NCI-H2196 (cell line): ENCODE results near the gene TMPRSS11D.

Experiments used
- DNase-seq: peaks from one replicate; lab custom pipeline; 2025; ENCODE audit not compliant: unreplicated experiment; lab: John Stamatoyannopoulos, UW

TMPRSS11D gene

DNA sequence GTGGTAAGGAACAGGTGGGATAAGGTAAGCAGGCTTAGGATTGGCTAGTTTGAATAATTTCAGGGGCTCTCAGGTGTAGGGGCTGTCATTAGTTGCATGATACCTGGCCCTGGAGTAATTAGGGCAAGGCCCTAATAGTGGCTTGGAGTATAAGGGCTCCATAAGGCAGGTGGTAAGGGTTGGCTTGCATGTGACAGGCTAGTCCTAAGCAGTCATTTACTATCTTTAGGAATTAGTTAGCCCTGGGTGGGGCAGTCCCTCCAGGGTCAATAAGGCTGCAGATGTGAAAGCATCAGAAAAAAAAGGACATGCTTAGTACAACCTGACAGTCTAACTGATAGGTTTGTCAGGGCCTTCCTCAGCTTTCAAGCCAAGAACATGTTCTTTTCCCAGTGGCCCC, 7.8 kb upstream of the TMPRSS11D start:
- no peak for DNase-seq

DNA sequence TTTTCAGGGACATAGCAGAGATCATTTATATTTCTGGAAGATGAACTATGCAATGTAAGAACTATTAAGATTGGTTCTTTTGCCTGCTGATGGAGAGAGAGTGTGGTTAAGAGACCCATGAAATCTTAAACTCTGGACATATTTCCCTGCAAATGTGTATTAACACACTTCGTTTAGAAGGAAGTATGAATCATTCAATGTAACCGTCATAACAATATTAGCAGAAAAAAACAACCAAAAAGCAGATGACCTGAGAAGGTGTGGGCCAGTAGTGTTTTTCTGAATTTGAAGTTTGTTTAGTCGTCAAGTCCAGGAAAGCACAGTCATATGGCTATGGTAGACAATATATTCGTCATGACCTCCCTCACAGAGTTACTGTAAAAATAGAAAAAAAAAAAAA, 2.5 kb upstream of the TMPRSS11D start:
- no peak for DNase-seq

DNA sequence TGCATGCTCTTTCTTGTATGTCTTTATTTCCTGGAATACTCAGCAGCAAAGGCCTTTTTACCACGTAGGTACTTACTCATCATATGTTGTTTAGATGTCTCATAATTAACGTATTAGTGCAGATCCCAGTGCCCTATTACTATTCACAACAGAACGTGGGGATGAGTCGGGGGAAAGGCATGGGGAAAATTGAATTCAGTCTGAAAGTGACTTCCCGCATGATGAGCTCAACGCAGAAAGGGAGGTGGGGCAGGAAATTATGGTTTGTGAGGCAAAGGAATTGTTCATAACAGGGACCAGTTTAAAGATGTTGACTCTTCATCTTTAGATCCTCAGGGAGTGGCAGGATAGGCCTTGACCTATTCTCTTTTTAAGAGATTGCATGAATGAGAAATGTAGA, 2.0 kb upstream of the TMPRSS11D start:
- no peak for DNase-seq

DNA sequence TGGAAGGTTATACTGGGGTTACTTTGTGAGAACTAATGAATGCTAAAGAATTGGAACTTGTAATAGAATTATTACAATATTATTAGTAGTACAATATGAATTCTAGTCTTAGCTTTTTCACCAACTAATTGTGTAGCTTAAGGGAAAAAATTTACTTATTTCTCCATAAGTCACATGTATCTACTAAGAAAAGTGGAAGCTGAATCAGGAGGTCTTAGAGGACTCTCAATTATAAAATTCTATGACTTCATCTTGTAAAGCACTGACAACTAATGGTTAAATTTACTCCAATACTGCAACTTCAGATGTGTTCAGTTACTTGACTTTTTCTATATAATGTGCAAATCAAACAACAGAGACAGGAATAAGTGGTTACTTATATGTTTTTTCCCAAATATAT, 899 bp upstream of the TMPRSS11D start:
- no peak for DNase-seq

DNA sequence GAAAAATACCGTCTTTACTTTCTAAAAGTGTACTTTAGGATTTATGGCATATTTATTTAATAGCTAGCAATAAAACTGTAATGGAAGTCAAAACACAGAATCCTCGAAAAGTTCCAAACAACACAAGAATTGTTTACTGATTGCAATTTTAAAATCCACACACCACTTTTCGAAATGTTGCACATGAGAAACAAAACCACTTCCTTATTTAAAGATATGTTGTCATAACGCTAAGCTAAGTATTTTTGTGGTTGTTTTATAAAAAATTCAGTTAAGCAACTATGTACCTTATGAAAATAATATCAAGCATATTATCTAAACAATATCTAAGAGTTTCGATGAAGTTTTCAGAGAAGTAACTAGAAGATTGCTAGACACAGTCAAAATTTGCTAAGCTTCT, 344 bp downstream of the TMPRSS11D start:
- no peak for DNase-seq

DNA sequence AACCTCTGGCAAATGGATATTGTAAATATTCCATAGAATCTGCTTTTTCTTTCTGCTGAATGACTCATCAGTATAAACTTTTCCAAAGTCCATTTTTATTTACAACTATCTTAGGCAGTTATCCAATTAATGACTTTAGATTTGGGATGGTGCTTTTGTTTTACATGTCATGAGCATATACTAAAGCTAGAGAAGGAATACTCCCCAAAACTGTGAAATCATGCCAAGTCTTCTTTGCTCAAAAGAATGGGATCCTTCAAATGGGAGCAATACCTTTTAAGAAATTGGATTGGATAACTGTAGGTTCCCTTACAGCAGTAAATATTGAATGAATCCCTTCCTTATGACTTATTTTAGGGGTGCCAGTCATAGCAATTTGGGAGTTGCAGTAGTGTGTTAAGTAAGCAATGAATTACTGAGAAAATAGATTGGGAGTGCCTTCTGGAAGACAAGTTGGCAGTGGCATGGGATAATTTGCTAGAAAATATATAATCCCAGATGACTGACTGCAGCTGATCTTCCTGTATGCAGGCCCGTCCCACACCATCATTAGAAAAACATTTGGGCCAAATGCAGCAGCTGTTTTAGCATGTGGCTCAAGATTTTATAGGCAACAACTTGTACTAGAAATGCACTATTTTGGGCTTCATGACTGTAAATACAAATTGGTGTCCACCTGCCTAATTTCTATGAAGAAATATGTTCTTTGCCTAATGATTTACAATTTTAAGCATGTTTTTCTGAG, 2.8 kb downstream of the TMPRSS11D start:
- DNase-seq, result no peak

DNA sequence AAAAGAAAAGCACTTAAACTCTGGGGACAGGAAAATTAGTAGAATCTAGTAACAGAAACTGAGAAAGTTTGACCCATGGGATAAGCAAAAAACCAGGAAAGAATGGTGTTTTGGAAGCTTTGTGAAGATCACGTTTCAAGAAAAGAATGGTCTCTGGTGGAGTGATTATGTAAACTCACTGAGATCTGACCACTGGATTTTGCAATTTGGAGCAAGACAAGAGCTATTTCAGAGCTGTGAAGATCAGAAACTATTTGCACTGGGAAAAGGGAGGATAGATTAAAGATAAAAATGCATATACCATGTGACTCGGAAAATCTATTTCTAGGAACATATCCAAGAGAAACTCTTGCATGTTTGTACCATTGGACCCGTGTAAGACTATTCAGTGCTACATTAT, 4.3 kb downstream of the TMPRSS11D start:
- DNase-seq, result no peak

DNA sequence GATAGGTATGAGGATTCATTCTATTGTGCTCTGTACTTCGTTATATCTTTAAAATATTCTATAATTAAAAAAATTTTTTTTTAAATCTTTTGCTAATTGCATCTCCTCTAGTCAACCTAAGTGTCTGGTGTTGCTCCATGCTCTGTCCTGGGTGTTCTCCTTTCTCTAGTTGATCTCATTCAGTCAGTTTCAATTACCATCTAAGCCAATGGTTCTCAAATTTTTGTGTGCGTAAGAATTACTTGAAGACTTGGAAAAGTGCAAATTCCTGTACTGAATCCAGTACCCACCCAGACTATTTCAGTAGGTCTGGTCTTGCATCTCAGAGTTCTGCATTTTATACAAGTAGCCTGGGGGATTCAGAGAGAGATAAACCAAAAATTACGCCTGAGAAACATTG, 6.7 kb downstream of the TMPRSS11D start:
- no peak for DNase-seq

DNA sequence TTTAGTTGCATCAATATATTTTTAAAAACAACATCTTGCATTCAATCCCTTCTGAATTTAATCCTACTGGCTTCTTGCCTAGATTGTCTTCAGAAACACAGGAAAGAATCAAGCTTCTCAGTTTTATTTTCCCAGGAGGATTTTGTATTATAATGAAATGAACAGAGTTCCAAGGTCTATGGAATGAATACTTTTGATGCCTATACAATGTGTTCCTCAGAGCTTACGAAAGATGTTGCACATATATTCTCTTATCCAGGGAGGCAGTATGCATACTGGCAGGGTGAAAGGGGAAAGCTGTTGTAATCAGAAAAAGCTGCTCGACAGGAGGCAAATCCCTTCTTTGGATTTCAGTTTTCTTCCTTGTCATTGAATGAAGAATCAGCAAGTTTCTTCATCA, 8.8 kb downstream of the TMPRSS11D start:
- no peak for DNase-seq

DNA sequence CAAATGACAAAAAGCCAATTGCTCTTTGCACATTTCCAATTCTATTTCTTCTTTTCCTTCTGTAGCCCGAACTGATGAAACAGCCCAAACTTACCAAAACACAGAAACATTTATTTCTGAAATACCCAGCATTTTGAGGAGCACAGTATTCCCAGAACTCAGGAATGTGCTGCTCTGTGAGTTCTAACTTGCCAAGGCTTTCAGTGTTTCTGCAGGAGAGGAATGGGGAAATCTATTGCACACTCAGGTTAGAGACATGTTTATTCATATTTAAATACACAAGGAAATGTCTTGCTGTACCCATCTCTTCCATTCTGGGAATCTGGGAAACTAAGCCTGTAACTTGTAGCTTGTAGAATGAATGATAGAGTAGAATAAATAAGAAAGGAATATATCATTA, 10.7 kb downstream of the TMPRSS11D start:
- no peak for DNase-seq

DNA sequence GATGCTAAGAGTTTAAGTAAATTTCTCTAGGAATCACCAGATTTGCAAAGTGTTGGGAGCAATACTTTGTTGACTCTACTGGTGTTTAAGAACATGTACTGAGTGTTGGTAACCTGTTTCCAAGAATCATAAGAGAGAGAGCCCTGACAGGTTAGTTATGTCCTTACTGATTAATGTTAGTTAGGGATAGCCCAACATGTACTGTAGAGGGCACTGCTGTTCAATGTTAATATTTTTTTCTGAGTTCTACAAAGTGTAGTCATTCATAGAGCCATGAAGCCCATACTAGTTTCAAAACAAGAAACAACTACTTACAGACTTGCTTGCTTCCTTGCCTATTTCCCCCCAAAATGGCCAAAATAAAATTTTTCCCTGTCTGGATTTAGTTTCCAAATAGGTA, 11.9 kb downstream of the TMPRSS11D start:
- no peak for DNase-seq

DNA sequence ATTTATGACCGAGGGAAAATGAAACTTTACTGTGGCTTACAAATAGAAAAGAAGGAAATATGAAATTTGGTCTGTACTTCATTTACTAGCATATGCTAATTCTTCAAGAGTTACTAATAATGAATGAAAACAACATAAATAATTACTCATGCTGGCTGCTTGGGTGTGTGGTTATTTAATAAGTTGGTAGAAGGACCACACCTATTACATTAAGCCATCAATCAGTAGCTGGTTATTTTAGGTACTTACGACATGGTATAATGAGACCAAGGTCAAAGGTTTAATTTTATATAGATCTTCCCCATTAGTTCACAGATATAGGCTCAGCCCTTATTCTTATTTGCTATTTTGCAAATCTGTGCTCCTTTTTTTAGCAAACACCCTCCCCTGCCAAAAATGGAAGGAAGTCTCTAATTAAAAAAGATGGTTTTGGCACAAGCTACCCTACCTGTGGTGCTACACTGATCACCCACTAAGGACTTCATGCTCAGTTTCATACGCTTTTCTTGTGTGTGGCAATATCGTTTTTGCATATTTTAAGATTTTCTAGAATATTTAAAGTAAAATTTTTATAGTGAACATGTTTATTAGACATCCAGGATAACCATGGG, 14.1 kb downstream of the TMPRSS11D start:
- no peak for DNase-seq

DNA sequence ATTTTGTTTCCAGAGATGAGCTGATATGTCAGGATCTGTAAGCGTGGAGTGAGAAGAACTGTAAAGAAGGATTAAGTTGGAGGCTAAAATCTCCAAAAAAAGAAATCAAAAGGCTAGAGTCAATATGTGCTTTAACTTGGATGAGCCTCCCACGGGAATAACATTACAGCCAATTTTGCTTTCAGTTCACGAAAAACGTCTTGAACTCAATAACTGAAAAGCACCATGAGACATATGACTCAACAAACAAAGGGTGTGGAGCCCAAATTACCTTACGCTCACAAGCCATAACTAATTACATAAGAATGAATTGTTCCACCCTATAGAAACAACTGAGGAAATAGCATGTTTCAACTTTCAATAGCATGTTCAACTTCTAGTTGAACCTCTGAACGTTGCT, 22.3 kb downstream of the TMPRSS11D start:
- DNase-seq, result no peak

DNA sequence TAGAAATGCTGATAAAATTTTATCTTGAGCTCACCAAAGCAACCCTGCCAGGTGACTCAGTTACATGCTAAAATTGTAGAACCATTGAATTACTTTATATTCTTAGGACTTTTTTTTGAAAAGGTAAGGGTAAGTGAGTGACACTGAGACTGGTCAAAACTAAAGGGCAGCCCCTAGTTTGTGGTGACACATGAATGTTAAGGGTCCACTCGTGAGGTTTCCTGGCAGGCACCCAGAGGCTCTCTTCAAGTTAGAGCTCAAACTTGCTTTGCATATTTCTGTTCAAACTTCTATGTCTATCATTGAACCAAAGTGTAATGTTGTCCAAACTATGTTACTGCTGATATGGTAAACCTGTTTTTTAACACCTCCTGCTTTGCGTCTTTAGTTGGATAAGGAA, 30.5 kb downstream of the TMPRSS11D start:
- DNase-seq, result no peak

DNA sequence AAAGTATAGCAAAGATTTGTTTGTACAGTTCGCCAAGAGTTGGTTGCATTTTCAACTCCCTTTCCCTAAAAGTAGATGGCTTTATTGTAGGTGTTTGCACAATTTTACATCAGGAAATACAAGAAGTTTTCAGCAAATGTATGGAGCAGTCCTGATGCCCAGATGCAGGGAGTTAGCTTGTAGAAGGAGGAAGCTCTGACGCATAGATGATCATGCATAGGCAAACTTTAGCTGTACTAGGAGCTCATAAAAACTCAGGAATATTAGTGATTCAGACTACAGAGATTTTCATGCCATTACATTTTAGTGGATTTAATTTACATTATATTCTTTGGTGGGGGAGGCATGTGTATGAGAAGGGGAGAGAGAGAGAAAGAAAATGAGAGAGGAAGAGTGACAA, 62.9 kb downstream of the TMPRSS11D start:
- DNase-seq, result no peak

DNA sequence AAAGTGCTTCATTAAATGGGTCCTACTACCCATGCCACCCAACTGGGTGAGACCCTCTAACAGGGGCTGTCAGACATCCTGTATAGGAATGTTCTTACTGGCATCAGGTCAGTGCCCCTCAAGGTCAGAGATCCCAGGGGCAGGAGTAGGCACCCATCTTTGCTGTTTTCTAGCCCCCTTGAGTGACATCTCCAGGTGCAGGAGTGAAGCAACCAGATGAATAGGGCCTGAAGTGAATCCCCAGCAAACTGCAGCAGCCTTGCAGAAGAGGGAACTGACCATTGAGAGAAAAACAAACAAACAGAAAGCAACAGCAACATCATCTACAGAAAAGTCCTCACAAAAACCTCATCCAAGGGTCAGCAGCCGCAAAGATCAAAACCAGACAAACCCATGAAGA, 73.8 kb downstream of the TMPRSS11D start:
- DNase-seq, result no peak

DNA sequence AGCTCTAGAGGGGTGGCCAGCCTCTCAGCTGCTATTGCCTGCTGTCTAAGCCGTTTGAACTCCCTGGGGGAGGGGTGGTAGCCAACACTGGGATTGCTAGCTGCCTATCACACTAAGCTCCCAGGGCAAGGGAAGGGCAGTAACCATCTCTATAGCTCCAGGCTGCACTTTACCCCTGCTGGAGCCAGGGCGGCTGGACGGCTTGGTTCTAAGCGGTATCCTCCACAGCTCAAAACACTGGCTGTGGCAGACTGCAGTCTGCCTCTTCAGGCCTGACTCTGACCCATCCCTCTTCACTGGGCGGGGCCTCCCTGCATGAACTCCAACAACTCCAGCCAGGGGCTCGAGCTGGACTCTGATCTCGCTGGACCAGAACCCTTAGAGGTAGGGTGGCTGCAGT, 74.3 kb downstream of the TMPRSS11D start:
- no peak for DNase-seq

DNA sequence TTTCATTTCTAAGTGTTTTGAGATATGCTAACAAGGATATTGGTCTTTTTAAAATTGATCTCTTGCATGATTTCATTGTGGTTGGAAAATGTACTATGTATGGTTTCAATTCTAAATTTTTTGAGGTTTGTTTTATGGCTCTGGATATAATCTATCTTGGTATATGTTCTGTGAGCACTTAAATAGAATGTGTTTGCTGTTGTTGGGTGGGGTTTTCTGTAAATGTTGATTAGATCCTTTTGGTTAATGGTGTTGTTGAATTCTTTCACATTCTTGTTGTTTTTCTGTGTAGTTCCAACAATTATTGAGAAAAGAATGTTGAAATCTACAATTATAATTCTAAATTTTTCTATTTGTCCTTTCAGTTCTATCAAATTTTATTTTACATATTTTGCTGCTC, 87.0 kb downstream of the TMPRSS11D start:
- no peak for DNase-seq

DNA sequence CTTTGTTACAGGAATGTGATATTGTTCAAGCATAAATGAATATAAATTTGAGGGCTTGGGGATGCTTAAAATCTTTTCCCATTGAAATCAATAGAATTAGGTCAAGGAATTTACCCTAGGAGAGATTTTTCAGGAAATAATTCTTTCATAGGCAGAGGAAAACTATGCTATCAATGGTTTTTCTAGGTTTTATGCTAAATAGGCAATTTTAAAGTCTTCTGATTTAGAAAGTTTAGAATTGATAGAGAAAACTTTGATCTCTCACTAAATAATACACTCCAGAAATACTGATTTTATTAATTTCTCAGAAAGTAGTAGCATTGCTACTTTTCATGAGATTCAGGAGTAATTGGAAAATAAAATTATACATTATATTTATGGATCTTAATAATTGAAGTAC, 93.1 kb downstream of the TMPRSS11D start:
- no peak for DNase-seq

DNA sequence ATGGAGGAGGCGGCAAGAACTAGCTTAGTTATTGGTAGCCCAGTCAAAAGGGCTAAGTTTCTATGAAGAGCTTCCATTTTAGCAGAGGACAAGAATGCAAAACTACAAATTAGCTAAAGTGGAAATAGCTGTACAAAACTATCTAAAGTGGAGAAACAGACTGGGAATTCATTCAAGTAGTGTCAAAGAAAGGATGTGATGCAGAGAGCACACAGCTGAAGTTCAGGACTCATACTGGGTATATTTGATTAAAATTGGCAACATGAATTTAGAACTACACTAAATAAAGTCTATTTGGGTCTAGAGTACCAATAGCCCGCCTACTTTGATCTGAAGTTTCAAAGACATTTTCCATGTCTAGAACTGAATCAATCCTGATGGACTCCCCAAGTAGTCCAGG, 96.5 kb downstream of the TMPRSS11D start:
- no peak for DNase-seq

DNA sequence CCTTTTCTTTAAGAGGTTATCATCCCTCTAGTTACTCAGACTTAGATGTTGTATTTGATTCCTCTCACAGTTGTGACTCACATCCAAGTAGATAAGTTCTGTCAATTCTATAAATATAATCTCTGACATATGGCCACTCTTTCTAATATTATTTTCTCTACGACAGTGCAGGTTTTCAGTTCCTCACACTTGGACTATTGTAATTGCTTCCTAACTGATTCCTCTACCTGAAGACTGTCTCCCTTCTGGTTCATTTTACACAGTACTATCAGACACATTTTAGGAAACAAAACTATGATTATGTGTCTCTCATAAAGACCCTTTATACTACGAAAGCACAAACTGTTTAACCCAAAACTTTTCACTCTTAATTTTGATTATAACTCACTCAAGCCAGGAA, 98.3 kb downstream of the TMPRSS11D start:
- DNase-seq, result no peak

DNA sequence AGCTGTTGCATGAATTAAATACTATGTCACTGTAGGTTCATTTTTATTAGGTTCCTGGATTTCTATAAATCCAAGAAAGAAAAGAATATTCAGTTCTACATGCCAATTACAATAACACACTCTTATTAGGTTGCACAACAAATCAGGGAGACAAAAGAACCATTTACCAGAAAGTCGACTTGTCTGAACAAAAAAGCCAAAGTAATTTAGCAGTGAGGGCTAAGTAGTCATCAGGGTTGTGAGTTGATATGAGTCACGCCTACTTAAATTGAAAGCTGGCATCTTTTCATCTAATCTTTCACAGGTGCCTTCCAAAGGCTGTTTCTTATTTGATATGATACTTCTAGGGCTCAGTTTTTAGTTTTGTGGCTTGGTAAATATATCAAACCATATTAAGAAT, 104.2 kb downstream of the TMPRSS11D start:
- peak; percentile 6 for DNase-seq

DNA sequence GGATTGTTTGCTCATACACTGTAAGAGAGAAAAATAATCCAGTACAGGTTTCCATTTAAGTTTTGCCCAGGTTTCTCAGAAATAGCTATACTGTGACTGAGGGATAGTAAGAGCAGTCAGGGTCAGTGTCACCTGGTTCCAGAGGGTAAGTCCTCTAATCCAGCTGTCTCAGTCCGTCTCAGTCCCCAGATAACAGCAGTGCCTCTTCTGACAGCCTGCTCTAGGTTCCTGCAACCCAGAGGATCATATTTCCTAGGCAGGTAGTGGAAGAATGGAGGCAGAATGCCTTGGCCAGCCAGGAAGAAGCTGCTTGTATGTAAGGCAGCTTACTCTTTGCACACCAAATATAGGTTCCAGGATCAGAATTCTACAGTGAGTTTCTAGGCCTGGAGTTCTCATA, 107.1 kb downstream of the TMPRSS11D start:
- no peak for DNase-seq
